ENCODE data around the gene AKAP8L.

The AKAP8L gene

GRCh38 chr19:15453906-15454860 lies 35.4 kb upstream of the AKAP8L start:
- DNase-seq (ENCODE audit: insufficient read length, low spot score) (peak; percentile 74), FAIRE-seq (no peak)
- TF ChIP-seq POLR2A (IDR thresholded peaks at IDR 0.05; ENCODE audit: low read depth, low read length) = no peak

- DNase-seq (ENCODE audit: insufficient read length, low spot score) (no peak), FAIRE-seq (no peak)
- TF ChIP-seq POLR2A (IDR thresholded peaks at IDR 0.05; ENCODE audit: low read depth, low read length) = no peak
Measured at GRCh38 chr19:15453091-15453578, 34.3 kb upstream of the AKAP8L start.

- peak; percentile 98 for DNase-seq (ENCODE audit: insufficient read length, low spot score)
- FAIRE-seq = no peak
- TF ChIP-seq POLR2A (IDR thresholded peaks at IDR 0.05; ENCODE audit: low read depth, low read length) = peak; percentile 71
Measured at GRCh38 chr19:15452111-15453047, 33.6 kb upstream of the AKAP8L start.

- FAIRE-seq = no peak
Measured at GRCh38 chr19:15450528-15450890, 31.7 kb upstream of the AKAP8L start.

GRCh38 chr19:15449620-15450527 lies 31.1 kb upstream of the AKAP8L start, which contains the start of gene WIZ:
Gene WIZ, minus strand, starts transcription at chr19:15449956. Its CDS starts 1,649 bp downstream, at chr19:15448307.
- DNase-seq (ENCODE audit: insufficient read length, low spot score) (peak; percentile 81), FAIRE-seq (no peak)
- TF ChIP-seq POLR2A (IDR thresholded peaks at IDR 0.05; ENCODE audit: low read depth, low read length) = 0 out of 2 replicates have a peak, but pooled peaks have one; percentile 23

More at GRCh38 chr19:15450528-15450890, 31.7 kb upstream of the AKAP8L start:
- TF ChIP-seq POLR2A (IDR thresholded peaks at IDR 0.05; ENCODE audit: low read depth, low read length) = no peak
- DNase-seq (ENCODE audit: insufficient read length, low spot score) = no peak

- no peak for DNase-seq (ENCODE audit: insufficient read length, low spot score)
- TF ChIP-seq POLR2A (IDR thresholded peaks at IDR 0.05; ENCODE audit: low read depth, low read length) = no peak
- FAIRE-seq = no peak
Measured at GRCh38 chr19:15448778-15449619, 30.2 kb upstream of the AKAP8L start.

- DNase-seq (ENCODE audit: insufficient read length, low spot score) (no peak), FAIRE-seq (no peak)
- TF ChIP-seq POLR2A (IDR thresholded peaks at IDR 0.05; ENCODE audit: low read depth, low read length) = no peak
Measured at GRCh38 chr19:15448044-15448777, 29.4 kb upstream of the AKAP8L start.

GRCh38 chr19:15447057-15447456 lies 28.3 kb upstream of the AKAP8L start:
- DNase-seq (ENCODE audit: insufficient read length, low spot score) = no peak
- no peak for TF ChIP-seq POLR2A (IDR thresholded peaks at IDR 0.05; ENCODE audit: low read depth, low read length)
- FAIRE-seq = no peak

- FAIRE-seq (no peak), DNase-seq (ENCODE audit: insufficient read length, low spot score) (no peak)
- TF ChIP-seq POLR2A (IDR thresholded peaks at IDR 0.05; ENCODE audit: low read depth, low read length) = no peak
Measured at GRCh38 chr19:15445807-15446376, 27.1 kb upstream of the AKAP8L start.

GRCh38 chr19:15445227-15445605 lies 26.4 kb upstream of the AKAP8L start:
- DNase-seq (ENCODE audit: insufficient read length, low spot score) (no peak), FAIRE-seq (no peak)
- no peak for TF ChIP-seq POLR2A (IDR thresholded peaks at IDR 0.05; ENCODE audit: low read depth, low read length)

GRCh38 chr19:15444505-15445226 lies 25.9 kb upstream of the AKAP8L start:
- DNase-seq (ENCODE audit: insufficient read length, low spot score) (no peak), FAIRE-seq (no peak)
- no peak for TF ChIP-seq POLR2A (IDR thresholded peaks at IDR 0.05; ENCODE audit: low read depth, low read length)
